Measurements from ENCODE around the gene GFPT2.

Gene GFPT2

DNA sequence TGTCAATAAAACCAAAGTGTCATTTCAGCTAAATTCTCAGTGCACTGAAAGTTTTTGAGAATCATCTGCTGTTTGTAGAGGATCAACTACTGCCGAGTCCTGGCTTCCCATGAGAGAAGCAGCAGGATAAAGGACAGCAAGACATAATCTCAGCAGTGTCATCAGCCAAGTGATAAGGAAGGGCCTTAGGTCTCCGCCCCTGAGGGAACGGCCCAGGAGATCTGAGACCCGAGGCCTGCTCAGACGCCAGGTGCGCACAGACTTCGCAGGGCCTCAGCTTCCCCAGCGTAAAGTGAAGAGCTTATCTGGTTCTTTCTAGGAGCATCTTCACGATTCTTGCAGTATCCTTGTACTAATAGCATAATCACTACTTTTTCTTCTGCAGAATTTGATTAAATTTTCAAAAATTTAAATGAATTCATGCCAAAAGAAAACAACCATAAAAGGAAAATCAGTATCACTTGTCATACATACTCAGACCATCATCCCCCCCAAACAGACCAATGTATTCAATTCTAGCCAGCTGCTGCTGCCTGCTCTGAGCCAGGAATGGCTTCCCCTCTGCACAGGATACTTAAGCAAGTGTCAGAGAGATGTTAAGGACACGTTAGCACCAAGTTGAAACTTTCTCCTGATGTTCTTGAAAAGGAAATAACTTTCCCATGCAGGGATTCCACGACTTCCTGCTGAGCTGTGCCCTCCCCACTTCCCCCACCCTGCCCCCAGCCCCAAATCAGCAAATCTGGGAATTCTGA lies 2.2 kb downstream of the GFPT2 start:
- DNase-seq = no peak

DNA sequence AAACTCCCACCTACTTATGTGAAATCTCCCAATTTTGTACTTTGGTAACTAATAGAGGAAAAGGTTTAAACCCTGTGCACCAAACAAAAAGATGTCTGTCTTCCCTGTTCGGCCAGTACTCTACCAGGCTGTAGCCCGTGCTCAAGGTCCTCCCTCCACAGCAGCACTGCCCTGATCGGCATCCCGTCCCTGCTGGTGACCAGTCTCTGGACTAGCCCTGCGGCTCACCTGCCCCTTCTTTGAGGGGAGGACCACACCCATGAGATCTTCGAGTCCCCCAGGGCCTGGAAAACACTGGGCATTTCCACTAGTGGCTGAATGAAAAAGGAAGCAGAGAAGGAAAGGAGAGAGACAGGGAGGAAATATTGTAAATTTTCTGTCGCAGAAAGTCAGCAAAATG lies 2.8 kb downstream of the GFPT2 start:
- no peak for DNase-seq

DNA sequence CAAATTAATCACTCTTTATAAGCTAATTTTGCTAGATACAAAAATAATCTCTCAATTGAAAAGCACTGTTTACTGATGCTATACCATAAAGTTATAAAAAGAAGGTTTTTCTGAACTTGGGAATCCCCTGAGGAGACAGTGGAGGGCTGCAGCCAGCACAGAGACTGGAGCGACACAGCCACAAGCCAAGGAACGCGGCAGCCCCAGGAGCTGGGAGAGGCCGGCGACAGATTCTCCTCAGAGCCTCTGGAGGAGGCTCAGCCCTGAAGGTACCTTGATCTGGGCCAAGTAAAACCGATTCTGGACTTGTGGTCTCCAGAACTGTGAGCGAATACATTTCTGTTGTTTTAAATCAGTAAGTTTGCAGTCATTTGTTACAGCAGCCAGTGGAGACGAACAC lies 3.7 kb downstream of the GFPT2 start:
- DNase-seq = no peak

DNA sequence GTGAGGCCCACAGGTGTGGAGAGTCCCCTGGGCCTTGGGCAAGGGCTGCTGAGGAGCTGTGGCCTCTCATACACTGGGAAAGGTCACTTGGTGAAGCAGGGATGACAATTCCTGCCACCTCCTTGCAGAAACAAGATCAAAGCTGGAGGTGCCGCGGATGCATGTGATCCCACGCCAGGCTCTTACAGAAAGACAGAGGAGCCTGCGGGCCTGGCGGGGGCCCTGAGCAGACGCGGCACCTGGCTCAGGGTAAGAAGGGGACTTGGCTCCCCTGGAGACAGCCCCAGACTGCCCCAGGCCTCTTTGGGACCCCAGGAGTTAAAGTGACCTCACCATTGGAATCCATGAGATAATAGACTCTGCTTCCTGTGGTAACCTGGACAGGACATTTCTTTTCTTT lies 4.8 kb downstream of the GFPT2 start:
- DNase-seq = no peak

DNA sequence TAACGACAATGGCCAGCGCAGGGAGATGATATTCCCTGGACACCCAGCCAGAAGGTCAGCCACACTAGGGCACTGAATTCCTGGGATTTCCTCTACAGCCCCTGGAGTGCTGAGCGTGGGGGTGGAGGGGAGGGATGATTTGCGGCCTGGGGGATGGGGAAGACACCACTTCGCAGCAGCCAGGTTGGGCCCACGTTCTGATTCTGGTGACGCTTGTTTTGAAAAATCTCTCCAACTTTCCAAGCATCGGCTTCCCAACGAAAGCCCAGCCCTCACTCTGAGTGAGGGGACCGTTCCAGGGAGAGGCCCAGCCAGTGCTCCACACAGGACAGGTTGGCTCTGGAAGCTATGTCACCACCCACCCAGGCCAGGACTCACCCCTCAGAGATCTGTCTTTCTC lies 5.4 kb downstream of the GFPT2 start:
- no peak for DNase-seq

DNA sequence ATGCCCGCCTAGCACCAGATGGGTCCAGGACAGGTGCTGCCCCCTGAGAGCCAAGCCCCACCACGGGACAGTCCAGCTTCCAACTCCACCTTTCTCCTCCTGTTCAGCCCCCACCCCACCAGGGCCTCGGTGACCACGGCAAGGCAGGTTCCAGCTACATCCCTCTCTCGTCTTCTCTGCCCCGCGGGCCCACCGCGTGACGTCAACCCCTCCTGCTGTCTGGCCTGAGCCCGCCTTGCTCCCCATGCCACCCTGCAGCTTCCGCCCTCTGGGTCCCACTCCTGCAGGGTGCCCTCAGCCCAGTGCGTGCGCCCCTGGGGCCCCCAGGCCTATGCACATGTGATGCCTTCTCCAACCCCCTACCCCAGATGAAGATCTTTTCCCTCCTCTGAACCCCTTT lies 6.8 kb downstream of the GFPT2 start:
- DNase-seq = no peak

DNA sequence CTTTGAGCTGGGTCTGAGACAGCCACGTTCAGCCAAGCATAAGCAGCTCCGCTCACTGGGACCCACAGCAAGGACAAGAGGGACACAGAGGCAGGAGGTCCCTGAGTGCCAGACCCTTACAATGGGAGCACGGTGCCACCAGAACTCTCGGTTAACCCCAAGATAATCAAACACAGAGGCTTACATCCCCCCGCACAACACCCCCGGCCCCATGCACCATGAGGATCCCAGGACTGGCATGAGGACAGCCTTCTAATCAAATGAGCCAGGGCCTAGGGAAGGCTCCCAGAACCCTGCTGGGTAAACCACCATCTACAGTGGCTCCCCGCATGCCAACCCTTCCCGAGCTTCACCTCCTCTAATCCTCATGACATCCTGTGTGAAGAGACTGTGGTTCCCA lies 7.4 kb downstream of the GFPT2 start:
- no peak for DNase-seq

DNA sequence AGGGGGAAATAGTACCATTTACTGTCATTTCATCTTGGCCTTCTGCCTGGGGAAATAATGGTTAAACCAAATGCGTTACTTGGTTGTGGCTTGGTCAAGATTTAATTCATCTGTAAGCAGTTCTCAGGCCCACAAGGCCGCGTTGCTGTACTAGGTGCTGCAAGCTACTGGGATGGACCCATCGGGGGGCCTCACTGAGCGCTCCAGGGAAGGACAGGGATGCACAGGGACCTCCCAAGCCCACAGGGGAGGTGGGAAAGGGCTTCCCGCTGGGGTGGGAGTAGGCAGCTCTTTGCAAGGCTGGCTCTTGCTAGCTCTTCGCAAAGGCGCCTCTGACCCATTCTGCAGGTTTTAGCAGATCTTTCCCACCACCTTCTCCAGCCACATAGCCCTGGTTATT lies 8.0 kb downstream of the GFPT2 start:
- no peak for DNase-seq

DNA sequence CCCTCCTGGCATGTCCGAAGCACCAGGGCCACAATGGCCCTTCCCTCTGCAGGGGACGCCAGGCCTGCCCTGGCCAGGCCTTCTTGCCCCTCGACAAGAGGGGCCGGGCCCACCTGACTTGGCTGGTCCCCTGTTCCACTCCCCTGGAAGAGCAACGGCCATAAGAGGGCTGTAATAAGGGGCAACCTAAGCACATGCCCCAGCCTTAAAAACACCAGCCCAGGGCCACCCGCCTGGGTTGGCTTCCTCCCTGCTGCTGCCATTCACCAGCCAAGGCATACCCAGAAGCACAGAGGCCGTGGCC lies 8.5 kb downstream of the GFPT2 start:
- DNase-seq = no peak

DNA sequence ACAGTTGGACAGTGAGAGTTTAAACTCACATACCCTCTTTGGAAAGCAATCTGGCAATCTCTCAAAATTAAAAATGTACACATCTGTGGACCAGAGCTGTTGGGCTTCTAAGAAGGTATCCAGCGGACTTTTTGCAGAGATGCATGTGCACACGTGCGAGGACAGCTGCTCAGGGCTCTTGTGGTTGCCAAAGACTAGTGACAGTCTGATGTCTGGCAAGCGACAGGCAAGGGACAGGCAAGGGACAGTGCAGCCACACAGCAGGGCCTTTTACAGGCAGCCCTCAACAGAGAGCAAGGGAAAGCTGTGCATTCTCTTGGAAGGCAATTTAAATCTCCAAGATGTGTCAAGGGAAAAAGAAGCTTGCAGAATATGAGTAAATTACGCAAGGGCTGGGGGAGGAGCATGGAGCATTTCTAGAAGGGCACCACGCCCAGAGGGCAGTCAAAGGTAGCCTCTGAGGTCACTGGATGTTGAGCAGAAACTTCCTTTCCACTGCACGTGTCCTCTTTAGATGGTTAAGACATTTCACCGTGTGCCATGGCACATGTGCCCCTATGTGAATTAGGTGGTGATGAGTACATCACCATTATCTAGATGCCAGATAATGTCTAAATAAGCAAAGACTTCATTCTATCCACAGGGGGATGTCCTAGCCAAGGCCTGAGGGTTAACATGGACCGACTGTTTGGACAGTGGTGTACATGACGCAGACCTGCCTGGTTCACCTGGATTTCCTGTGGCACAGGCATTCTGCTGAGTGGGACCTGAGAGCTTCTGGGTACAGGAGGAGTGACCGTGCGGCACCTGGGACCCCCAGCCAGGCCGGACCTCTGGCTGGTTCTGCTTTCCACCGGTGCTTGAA lies 9.1 kb downstream of the GFPT2 start:
- no peak for DNase-seq

DNA sequence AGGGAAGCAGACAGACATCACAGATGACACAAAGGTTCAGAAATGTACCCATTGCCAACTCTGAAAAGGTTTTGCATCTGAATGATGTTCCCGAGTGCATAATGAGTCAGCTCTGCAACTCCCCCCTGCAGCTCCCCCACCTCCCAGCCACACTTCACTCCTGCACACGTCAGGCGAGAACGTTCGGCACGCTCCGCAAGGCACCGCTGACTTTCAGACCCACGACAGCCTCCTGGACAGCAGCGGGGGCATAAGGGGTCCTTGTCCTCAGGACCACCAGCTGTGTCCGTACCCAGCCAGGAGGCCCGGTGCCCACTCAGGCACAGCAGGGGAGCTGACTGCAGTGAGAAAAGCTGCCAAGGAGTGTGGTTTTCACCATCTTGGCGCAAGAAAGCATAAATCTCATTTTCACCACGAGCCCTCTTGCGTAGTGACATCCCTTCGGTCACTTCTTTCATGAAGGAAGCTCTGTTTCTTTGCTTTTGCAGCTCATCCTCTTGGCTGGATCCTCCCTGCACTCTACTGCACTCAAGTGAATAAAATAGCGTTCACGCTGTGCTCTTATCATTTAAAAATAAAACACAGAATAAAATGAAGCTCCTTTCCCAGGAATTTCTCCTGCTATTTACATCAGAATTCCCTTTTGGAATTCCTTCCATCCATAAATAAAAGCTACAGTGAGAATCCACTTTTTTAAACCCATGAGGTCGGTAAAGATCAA lies 9.9 kb downstream of the GFPT2 start:
- DNase-seq = no peak

DNA sequence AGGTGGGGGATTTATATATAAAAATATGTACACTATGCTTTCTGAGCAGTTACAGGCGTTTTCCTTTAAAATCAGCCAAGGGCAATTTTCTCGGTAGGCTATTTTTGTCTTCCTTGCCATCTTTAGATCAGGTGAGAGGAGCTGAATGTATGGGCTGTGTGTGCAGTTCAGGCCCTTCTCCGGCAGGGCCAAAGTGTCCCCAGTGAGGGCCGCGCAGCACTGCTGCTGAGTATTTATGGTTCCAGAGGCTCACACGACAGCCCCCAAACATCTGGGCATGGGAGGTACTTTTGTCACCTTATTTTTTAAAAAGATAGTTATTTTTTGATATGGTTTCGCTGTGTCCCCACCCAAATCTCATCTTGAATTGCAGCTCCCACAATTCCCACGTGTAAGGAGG lies 11.5 kb downstream of the GFPT2 start:
- DNase-seq = no peak

DNA sequence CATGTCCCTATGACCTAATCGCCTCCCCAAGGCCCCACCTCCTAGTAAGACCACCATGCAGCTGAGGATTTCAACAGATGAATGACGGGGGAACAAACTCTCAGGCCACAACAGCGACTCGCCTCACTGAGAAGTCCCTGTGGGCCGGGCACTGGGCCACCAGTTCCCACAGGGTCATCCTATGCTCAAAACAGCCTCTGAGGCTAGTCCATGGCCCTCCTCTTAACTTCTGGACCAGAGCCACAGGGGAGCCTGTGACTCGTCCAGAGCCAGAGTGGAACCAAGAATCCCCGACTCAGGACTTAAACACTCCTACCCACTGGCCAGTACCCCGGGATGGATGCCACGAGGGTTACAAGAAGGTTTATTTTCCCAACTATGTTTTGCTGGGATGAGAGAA lies 12.3 kb downstream of the GFPT2 start:
- no peak for DNase-seq

DNA sequence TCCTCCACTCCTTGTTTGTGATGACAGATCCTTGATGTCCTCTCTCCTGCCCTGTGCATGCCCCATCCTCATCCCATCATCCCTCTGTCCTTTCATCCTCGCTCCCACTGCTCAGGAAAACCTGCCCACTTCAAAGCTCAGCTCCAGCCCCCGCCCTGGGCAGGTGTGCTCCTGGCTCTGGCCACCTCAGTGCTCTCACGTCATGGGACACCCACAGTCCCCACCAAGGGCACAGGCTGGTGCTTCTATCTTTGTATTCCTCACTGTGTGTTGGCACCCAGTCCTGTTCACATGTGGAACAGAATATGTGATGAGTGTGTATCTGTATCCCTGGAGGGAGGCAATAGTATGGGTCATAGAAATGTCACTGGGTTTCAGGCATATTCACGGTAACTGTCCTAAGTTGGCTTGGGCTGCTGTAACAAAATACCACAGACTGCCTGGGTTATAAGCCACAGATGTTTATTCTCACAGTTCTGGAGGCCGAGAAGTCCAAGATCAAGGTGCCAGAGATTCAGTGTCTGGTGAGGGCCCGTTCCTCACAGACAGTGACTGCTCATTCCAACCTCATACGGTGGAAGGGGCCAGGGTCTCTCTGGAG lies 13.5 kb downstream of the GFPT2 start:
- no peak for DNase-seq

DNA sequence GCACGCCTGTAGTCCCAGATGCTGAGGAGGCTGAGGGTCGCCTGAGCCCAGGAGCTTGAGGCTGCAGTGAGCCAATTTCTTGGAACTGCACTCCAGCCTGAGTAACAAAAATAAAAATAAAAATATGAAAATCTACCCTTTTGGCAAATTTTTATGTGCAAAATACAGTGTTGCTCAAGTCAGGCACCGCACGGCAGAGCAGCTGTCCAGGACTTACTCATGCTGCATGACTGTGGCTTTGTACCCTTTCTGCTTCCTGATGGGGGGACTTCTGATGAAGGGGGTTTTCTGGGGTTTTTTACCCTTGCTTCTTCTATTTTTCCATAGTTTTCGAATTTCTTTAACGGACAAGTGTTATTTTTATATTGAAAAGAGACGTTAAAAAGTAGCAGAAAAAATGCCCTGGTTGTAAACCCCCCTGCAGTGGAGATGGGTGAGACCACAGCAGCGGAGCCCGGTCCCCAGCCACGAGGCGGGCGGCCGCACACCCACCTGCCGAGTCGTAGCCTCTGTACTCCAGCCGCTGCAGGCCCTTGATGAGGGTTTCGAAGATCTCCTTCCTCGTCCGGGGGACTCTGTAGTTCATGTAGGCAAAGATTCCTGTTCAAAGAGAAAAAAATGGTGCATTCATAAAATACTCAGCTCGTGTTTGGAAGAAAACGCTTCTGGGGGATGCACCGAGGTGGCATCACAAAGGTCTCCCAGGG lies 15.0 kb downstream of the GFPT2 start:
- DNase-seq = no peak

DNA sequence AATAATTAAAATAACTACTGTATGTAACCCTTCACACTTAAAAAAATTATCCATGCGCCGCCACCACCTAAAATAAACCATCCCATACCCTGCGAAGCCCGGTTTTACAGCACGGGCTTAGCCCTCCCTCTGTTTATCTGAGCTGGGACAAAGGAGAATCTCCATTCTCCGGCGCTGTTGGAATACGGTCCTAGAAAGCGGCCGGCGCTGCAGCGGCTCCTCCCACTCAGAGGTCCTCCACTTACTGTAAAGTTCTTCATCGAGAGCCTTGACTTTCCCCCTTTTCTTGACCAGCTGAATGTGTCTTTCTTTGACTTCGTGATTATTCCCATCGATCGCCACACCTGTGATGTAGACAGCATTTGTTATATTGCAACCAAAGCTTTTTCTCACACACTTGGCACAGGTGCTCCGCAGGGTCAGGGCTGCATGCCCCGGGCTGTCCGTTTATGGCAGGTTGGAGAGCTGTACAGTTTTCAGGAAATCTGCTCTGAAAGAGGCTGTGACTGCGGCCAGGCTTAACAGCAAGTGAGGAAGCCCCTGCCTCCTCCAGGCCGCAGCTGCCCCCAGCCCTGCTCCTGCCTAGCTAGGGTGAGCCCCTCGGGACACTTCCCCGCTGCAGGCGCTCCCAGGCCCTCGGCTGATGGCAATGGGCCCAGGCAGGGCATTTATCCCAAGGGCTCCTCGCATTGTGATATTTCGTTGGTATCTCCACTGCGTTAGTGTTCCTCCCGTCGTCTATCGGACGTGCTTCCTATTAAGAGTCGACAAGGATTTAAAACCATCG lies 16.7 kb downstream of the GFPT2 start:
- DNase-seq = no peak

DNA sequence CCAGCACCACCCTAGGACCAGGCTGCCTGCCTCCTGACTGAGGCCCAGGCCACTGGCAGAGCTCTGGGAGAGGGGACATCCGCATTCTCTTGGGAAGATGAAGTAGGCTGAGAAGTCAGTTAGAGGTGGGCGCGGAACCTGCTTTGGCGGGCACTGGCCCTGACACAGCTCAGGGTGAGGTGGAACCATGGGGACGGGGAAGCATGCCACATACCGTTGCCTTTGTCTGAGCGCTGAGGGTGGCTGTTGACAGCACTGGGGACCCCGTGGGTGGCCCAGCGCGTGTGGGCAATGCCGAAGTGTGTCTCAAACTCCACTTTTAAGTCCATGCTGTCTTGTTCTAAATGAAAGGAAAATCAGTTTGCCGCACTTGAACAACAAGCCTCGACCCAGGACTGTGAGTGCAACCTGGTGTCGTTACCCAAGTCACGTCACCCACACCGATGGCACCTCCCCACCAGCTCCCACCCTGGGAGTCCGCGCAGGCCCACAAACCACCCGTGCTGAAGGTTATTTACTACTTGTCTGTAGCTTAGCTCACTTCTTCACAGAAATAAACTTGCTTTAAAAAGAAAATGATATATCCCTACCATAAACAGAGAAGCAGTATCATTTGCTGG lies 17.4 kb downstream of the GFPT2 start:
- no peak for DNase-seq

DNA sequence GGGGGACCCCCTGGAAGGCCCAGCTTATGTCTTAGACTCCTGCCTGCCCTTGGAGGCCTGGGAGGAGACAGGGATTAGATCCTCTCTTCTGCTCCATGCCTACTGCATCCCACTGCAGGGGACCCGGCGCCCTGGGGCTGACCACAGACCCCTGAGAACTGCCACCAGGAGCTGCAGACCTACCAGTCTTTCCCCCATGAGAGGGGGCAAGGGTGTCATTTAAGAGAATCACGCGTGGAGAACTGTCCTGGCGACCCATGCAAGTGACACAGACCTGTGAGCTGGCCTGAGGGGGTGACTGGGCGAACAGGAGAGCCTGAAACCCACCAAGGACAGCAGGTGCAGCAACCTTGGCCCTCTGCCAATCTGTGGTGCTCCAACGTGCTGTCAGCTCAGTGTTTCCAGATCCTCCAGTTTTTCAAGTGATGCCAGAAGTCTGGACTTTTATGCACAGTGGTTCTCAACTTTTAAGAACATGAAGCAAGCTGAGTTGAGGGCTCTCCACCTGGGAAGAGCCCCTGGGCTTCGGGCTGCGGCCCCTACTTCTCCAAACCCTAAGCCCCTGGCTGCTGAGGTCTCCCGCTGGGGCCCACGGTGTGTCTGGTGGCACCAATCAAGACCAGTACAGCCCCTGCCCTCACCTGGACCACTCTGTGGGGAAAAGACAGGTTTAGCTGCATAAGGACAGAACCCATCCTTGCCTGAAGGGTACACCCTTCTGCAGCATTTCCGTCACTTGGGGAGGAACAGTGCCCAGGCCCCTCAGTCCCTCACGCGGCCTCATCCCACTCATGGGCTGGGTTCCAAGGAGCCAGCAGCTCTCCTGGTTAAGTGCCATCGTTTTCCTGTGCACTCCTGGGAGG lies 18.2 kb downstream of the GFPT2 start:
- no peak for DNase-seq

DNA sequence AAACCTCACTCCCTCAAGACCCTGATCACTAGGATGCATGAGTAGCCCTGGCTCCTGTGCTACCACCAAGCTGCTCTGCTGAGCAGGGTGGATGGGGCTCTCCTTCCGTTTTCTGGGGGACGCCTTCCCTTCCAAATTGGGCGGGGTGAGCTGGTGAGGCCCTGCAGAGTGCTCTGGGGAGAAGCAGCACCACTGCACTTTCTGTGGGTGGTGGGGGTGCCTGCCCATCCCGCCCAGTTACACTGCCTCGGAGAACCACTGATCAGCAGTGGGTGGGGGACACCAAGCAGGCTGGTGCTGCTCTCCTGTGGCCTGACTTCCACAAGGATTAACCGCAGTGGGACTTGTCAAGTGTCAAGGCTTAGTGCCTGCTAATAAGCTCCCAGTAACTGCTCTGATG lies 19.0 kb downstream of the GFPT2 start:
- no peak for DNase-seq

DNA sequence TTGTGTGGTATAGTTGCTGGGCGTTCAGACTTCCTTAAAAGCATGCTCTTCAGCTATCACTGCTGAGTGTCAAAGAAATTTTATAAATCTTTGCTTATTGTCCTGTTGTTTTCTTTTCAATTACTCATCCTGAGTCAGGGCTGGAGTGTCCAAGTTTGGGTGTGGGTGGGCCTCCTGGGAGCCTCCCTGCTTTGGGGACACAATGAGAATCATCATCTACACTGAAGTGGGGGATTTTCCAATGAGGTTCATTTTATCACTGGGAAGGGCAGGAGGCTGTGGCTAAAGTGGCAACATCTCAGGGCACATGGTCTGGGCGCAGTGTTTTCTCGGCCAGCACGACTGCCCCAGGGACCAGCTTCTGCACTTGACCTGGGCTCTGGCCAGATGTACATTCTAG lies 19.5 kb downstream of the GFPT2 start:
- DNase-seq = no peak

DNA sequence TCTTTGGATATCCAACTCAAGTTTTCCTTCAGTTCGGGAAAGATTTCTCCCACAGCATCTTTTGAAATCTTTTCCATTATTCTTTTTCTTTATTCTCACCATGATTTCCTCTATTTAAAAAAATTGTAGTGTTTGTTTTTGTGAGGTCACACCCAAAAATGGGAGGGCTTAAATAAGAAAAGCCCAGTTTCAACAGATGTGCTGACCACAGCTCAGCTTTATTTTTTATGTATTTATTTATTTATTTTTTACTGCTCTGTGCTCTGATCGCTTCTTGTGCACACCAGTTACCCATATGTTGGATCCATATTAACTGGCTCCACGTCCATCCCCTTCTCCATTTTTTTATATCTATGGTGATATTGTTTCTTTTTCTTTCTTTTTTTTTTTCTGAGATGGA lies 20.3 kb downstream of the GFPT2 start:
- DNase-seq = no peak

Measured in activated CD8-positive, alpha-beta memory T cell treated with anti-CD3 and anti-CD28 coated beads, Interleukin-2, amount 50 U/mL, for 48 hours (primary cell).